Stimulated activated CD4-positive, alpha-beta T cell treated with anti-CD3 and anti-CD28 coated beads, Interleukin-12 subunit alpha, Interleukin-12 subunit beta, amount 100 ng/mL, for 24 hours (primary cell): ENCODE results near the gene ZBTB20.

Experiments used
- DNase-seq, 2 experiments: peaks; one replicate each; pipeline ENCODE4 v3.0.0-alpha.2; 2020; ENCODE audit warnings: low read depth in 2 of 2

Gene ZBTB20

DNA sequence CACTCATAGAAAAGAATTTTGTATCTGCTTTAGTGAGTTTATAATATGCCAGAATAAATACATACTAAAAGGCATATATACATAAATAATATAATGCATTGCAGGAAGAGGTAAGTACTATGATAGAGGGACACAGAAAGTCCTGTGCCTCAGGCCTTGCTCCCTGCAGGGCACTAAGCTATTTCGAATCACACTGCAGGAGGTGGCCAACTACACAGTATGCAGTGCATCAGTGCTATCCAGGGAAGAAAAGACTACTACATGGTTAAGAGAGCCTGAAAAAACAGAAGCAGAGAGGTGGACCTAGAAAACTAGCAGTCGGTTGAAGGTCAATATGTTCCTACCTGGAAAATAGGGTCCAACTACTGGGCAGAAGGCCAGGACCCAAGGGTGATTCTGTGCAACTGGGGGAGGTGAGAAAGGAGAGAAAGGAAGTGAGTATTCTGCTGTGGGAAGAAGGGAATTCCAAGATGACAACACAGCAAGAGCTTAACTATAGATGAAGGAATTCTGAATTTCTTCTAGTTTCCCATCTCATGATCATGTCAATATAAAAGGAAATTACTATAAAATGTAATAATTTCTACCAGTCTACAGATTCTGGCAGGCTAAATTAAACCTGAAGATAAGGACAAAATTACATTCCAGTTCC is 218.0 kb downstream of the ZBTB20 start:
- DNase-seq: no peak

DNA sequence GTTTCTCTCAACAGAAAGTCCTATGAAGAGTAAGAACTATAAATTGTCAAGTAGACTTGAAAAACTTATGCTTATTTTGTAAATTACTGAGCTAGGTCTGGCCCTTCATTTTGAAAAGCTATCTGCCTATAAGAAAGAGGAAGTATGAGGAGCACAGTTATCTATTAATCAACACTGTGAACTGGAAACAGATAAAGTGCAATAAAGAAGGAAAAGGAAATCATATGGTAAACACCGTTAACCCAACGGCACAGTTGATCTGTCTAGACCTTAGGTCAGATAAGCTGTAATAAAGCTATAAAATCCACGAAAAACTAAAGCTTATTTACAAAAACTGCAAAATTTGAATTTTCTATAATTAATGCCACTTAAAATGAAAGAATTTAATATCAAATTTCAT is 242.5 kb downstream of the ZBTB20 start:
- no peak for DNase-seq

DNA sequence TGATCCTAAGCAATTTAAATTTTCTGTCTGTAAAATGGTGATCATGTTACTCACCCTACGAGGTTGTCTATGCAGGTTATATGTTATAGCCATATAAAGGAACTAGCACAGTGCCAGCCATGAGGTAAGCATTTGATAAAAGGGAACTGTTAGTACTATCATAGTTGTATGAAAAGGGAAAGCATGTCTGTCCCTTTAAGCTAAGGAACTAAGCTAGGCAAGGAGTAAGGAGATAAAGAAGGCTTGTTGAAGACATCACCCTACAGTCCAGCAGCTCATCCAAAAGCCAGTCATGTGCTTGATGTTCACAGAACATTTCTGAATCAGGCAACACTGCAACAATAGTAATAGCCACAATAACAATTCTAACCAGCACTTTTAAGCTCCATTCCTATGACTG is 243.9 kb downstream of the ZBTB20 start:
- no peak for DNase-seq

DNA sequence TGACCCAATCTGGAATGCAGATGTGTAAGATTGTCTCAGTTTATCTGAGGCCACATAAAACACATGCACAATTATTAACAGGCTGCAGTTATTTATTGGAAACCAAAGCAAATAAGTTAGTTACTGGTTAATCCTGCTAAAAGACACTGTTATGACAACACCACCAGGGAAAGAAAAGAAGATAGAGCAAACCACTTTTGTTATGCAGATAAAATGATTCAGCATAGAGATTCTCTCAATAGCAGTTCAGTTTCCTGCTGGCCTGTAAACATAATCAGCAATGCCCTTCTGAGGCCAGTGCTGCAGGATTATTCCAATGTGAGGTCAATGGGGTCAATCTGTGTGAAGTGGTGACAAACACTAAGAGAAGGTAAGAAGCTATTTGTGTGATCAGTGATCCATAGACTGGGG is 244.4 kb downstream of the ZBTB20 start:
- no peak for DNase-seq

DNA sequence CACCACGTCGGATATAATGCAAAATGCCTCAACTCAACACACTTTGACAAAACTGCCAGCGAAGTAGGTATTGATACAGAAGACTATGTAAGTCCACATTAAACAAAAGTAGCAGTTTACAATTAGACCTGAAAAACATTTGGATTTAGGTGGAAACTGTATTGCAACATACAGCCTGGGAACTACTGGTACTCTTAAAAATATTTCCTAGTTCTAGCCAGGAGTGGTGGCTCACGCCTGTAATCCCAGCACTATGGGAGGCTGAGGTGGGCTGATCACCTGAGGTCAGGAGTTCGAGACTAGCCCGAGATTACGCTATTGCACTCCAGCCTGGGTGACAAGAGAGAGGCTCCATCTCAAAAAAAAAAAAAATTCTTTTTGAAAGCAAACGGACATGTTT is 246.2 kb downstream of the ZBTB20 start:
- no peak for DNase-seq

DNA sequence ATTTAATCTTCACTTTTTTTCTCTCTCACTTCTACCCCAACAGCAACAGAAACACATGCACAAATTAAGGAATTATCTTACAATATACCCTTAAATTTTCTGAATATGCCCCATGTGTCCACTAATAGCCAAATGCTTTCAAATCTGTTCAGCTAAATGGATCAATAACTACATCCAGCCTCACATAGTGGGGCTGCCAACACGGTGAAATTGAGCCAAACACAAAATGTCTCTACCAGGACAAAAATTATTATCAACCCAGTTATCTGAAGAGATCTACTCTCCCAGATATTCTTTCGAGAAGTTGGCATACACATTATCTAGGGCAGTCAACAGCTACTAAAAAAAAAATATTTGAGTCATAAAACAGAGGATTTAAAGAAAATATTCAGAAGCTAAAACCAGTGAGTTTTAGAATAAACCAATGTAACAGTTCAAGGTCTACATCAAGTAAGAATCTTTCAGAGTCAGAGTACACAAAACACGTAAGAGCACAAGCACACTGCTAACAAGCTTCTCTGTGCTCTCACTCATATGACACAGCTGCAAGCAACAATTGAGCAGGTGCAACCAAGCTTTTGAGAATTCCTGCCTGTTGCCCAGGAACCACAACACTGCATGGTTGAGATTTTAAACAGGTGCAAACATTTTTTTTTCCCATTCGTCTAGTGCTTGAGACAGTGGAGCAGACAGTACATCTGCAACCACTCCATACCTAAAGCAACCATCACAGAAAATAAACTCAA is 247.7 kb downstream of the ZBTB20 start:
- DNase-seq: no peak

DNA sequence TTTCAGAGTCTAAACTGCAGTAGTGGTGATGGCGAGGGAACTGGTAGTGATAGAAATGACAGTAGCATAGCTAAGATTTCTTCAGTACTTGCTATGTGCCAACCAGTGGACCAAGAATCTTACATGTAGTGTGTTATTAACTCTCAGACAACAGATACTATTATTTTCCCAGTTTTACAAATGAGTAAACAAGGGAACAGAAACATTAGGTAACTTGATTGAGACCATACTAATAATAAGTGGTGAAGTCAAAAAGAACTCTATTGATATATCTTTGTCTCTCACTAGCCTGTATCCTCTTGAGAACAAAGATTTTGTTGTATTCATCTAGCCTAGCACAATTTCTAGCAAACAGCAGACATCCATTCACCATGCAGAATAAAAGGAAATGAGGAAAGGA is 250.1 kb downstream of the ZBTB20 start:
- DNase-seq: no peak

DNA sequence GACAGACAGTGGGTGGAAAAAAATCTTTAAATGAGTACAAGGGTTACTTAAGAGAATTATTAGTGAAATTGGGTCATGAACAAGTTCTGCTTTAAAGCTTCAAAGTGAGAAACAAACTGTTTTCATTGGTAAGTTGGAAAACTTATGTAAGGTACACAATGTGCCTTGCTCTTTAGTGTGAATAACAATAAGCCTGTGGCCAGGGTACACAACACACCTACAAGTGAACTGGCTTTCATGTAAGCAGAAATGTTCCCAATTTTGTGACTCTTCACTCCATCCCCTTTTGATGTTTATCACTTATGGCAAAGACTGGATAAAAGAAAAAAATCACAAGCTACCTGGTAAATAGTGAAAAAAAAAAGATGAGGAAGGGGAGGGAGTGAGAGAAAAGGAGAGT is 253.7 kb downstream of the ZBTB20 start:
- DNase-seq: no peak

DNA sequence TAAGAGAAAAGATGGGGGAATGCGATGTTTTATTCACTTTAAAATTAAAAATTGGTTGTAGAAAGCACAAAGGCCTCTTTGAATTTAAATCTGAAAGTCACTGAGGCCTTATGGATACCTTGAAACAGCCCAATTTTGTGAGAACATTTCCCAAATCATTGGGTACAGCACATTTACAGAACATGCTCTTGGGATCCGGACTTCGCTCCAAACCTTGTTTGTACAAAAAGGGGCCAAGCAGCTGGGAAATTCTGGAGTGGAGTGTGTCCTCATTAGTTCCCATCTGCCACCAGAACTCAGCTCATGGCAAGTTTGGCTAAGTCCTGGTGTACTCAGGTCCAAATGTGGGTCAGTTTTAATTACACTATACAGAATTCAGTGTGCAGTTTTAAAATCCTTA is 254.2 kb downstream of the ZBTB20 start:
- DNase-seq: no peak

DNA sequence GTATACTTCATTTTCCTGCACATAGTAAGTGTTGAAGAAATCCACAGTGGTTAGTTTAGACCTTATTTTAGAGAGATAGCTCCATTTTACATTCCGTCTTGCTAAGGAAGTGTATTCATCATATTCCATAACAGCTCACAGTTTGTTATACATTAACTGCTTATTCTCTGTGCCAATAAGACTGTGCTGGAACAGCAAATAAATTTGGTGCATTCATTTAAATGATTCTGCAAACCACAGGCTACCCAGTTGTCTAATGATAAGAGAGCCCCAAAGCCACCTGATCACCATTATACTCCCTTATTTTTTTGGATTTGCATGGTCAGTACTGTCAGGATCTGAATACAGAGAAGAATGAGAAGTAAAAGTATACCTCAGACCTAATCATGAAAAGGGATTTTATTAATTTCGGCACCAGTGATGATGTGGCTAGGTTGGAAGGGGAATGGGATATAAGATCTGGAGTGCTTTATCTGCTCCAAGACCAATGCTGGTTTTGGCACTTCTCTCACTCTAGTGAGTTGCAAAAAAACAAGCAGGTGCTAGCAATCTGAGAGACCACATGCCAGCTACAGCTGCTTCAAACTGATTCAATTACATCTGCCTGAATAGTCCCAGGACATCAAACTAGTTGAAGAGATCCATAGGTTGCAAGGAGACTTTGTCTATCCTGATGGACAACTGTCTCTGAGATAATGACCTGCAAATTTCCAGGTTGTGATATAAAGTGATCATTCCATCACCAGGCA is 254.8 kb downstream of the ZBTB20 start:
- no peak for DNase-seq

DNA sequence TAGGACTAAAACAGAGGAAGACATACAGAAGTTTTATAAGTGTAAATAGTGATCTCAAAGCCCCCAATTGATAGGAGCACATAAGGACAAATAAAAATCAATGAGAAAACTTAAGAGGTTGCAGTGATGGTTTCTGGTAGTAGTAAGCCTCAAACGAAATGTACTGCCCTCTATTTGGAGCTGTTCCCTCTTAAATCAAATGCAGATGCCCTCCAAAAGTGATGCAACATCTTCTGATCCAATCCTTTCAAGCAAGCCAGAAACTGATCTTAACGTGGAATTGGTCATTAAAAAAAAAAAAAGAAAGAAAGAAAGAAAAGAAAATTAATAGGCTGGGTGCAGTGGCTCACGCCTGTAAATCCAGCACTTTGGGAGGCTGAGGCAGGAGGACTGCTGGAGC is 259.3 kb downstream of the ZBTB20 start:
- DNase-seq: no peak

DNA sequence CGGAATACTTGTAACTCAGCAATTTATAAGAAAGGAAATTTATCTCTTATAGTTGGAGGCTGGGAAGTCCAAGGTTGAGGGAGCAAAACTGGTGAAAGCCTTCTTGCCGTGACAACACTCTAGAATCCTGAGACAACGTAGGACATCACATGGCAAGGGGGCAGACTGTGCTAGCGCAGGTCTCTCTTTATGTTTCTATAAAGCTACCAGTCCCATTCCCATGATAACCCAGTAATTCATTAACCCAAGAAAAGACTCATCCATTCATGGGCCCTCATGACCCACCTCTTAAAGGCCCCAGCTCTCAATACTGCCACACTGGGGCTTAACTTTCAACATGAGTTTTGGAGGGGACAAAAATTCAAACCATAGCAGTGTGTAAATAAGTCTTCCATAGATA is 260.2 kb downstream of the ZBTB20 start:
- DNase-seq: no peak

DNA sequence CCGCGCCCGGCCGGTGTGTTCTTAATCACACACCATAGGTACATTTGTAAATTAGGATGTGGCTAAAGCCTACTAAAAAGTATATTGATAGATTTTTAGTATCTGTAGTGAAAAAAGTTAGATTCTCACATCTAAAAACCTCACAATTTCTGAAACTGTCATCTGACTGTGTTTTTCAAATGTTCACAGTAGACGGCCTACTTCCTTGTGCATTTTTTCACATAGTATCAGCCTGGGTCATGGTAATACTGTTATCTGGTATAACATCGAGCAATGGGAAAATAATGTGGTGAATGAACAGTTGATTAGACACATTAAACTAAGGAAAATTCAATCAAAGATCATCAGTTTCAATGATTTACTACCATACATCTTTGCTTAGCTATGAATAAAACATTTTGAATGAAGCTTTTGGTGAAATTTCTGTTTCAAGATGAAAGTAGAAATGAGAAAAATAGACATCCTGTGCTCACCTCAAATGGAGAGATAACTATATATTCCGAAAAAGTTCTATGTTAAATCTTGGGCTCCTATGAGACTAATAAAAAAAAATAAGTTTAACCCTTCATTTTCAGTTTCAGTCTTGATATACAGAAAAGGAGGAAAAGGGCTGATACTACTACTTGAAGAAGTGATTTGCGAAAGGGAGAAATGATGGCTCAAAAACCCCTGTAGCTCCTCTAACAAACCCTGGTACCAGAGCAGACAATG is 262.7 kb downstream of the ZBTB20 start:
- no peak for DNase-seq

DNA sequence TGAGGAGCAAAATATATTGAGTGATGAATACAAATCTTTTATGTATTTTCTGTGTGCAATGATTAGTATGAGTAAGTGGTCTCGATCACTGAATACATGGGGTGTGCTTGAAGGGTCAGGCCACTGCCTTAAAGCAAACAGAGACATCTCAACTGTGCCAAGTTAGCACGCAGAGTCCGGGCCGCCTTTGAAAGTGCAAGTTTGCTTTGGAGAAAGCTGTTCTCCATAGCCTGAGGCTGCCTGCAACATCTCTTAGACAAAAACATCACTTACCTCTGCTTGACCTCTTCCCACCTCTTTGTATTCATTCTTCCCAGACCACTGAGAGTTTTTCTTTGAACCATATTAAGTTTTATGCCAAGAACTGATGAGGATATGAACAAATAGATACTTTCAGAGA is 267.0 kb downstream of the ZBTB20 start:
- no peak for DNase-seq

DNA sequence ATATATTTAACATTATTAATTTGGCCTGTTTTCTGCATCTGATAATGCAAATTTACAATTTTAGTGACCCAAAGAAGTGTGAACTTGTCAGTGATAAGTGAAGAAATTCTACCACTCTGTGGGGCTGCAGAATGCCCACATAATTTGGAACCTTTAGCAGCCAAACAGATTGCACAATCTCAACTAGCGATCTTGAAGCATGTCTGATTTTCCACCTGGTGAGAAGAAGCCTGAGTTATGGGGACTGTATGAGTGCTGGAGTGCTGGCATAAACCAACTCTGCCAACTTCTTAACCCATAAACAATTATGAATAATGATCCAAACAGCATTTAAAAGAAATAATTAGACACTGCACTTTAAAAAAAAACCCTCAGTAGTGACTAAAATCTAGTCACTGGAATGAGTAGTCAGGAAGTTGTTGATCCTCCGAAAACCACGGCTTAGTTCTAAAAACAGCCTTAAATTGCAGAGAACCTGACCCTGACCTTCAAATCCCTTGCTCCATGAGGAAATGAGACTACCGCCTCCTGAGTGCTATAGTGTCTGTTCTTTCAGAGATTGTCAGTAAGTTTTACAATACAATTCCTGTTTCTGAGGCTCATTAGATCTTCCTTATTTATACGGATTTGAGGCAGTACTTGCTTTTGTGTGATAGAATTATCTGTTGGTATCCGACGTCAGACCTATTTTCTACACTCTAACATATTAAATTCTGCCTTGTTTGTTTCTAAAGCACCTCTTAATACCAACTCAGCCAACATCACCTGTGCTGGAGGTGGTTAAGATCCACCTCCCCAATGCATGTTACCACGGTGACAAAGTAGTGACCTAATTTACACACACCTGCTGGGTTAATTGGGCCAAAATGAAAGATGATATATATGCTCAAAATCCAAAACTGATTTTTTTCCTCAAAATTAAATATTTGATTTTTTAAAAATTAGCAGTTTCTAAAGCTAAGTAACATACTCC is 267.7 kb downstream of the ZBTB20 start:
- DNase-seq: no peak

DNA sequence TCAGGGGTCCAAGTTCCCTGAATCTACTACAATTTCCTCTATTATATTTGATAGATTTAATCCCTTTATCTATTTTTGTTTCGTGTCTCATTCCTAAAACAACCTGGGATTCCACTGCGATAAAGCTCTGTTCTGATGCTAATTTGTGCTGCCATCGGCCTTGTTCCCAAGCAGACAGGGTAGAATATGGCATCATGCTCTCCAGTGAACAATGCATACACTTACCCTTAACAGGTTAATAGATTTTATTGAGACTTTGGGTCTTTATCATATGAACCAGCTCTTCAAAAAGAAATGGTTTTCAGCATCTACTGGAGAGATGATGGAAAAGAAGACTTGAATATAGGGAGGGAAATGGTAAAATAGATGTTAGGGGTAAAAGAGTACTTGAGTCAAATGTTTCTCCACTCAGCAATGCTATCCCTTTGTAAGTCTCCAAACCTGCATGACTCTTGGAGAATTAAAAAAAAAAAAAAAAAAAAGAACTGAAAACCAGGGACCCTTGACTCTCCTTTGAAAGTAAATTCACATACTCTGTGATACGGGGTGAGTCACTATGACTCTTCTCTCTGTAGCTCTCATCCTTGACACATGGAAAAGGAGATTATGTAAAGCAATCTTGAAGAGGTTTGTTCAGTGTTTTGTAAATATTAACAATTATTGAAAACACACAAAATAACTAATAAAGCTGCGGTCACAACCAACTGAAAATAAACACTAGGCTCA is 268.8 kb downstream of the ZBTB20 start:
- DNase-seq: no peak

DNA sequence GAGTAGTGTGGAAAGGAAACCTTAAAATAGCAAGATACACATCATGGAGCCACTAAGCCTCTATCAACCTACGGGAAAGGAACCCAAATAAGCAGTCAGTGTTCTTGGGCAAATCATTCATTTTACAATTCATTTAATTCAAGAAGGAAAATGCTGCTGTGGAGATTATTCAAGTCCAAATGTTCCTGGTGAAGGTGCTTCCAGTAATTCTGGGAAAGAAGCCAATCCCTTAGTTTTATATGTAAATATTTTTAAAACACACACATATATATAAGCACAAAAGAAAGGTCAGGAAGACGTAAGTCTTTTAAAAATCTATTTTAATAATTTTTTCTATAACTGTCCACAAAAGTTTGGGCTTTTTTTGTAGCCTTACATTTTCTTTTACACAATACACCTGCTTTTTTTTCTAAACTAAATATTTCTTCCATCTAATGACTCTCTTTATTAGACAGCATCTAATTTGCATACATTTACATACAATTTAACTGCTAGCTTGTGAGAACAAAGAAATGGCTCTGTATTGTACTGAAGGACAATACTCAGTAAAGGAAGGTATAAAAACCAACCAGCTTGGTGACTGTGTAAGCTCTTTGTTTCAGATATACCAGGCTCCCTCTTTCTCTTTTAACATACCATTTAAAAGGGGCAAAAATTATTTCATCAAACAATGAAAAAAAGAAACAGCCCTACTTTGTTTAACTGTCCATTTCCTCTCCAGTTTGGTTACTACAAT is 269.5 kb downstream of the ZBTB20 start:
- no peak for DNase-seq

DNA sequence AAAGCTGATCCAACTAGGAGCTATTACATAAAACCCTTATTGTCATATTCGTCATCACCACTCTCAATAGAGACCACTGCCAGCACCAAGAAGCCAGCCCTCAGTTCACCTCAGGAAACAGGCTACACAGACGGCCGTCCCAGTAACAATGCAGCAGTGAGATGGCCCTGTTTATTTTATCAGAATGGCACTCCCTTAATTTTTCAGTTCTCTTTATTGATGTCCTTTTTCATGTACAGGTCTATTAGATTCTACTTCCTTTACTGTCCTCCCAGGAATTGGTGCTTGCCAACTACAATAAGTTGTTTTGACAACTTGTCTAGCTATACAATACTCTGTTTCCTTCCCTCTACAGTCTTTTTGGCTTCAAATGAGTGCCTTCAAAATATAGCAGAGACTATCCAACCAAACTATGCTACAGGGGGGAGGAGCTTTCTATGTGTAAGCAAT is 272.5 kb downstream of the ZBTB20 start:
- DNase-seq: no peak

DNA sequence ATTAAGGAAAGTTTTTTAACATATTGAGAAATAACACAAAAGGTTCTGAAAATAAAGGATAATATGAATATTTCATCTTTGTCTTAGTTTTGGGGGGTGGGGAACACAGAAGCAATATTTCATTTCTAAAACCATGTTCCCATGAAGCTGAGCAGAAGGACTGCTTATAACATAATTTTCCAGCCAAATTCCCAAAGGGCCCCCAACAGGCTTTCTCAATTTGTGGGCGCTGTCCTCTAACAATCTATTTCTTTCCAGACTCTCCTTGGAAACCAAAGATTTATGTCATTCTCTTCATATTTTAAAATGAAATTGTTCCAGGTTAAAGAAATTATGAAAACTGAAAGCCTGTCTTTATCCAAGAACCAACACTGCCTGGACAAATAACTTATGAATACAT is 273.5 kb downstream of the ZBTB20 start:
- no peak for DNase-seq

DNA sequence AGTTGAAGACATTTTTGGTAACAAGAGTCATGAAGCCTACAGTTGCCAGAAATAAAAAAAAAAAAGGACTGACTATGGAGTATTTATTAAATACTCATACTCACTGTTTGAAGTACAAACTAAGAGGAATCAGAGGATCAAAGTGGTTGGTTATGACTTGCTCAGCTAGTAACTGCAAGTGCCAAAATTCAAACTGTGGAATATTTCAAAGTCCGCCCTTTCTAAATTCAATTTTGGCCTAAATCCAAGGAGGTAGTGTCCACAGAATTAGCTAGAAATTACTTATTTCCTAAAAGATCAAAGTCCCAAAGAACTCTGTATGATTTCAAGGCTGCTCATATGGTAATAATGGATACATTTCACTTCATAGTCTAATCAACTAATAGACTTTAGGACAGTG is 274.5 kb downstream of the ZBTB20 start:
- no peak for DNase-seq
